Pulmonary artery endothelial cell (primary cell): Measurements from ENCODE around the gene LIPT1. TPM values are rescaled to one million over a fixed set of nuclear protein-coding genes. Genes with fewer than 3 reads are reported as not detected.
"Not testable (repeated sequence)": the region's sequence is repeated elsewhere in the genome, so short reads cannot be mapped to it uniquely, and the experiment has no call there.

Experiments used
- DNase-seq: peaks from one replicate; pipeline ENCODE4 v3.0.0-alpha.2; 2011; ENCODE audit warnings: low read depth, low spot score
- total RNA-seq: library from RNA; depleted of rRNA; stranded (reverse); fragments of >200 nt; gene quantifications from 2 replicates; pipeline ENCODE4 v1.2.3, GENCODE V29; 2014

Gene LIPT1
- total RNA-seq, 1 donor from 2014 or later, result 4.8 TPM

DNA sequence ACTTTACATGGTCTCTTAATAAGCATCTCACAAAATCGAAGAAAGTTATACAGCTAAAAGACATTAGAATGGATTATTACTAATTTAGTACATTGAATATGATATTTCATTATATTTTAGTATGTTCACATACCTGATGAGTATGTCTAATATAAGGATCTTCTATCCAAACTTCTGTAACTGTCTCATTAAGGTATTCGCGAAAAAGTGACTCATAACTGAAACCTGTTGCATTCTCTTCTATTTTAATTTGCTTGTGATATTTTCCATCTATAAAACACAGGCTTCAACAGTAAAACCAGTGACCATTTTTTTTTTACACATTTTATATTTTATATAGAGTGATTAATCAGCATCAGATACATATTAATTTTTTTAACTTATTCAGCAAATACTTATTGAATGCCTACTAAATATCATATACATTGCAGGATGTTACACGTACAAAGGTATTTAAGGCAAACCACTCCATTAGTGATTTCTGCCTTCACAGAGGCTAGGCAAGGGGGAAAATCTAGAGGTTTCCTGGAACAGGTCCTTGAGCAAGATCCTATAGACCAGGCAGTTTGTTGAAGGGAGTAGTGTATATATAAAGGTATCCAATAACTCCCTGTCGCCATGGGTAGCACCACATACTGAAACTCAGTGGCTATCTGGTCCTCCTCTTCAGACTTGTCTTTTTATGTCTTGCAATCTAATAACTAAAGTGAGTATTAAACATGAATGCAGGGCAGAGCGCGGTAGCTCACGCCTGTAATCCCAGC is 16.8 kb downstream of the LIPT1 start:
- DNase-seq, result no peak

DNA sequence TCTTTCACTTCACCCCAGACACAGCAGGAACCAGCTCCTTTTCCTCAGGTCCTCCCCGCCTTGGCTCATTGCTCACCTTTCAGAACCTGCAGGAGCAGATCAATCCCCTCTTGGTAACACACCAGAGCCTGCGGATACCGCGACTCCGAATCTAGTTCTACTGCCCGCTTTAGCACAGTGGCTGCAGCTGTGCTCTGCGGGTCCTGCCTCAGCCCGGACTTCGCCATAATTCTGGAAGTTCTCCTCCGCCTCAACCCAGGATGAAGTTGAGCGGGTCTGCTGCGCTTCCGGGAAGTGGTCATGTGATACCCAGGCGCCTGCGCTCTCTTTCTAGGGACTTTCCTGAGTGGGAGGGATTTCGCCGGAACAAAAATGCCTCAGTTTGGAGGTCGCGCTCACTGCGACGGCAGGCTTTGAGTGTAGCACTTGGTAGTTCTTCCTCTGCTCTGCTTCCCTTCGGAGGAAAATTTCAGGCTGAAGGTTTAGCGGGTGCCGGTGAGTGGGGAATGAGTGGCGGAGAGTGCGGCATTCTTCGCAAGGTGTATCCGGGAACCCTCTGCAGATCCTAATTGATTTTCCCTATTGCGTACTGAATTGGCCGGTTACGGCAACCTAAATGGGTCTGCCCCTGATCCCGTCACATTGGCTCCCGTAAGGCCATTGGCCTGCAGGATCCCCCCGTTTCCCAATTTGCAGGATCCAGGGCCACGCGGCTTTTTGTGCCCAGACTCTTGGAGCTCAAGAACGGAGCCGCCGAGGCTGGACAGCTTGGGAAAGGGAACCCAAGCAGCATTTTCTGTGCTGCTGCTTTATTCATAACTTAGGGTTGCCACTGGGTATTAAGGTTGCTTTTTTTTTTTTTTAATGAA is 26.2 kb downstream of the LIPT1 start, which contains the start of the genes MITD1 and MRPL30:
MITD1 (minus strand) TSS at position 304 of the 869 bp plus-strand sequence; CDS start at position 227, 77 bp downstream.
MRPL30 (plus strand) TSS at position 430 of the 869 bp plus-strand sequence. CDS start 5,020 bp downstream, outside the sequence.
- peak; percentile 87 for DNase-seq

DNA sequence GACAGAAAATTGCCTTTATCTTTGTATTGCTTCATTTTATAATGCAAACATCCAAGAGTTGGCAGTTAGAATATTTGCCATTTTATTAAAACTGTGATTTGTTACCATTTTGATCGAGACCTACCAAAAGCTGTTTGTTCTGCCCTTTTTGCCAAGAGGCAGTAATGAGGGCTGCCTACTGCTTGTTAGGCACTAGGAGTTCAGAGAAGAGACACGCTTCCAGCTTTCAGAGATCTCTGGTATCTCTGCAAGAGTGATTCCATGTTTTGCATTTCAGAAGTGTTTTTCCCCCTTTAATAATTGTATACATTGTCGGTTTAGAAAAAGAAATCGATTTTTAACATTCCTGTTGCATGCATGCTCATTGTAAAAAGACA is 26.8 kb downstream of the LIPT1 start:
- no peak for DNase-seq

GRCh38 chr2:99183025-99183424 is 28.3 kb downstream of the LIPT1 start:
- DNase-seq, result no peak

DNA sequence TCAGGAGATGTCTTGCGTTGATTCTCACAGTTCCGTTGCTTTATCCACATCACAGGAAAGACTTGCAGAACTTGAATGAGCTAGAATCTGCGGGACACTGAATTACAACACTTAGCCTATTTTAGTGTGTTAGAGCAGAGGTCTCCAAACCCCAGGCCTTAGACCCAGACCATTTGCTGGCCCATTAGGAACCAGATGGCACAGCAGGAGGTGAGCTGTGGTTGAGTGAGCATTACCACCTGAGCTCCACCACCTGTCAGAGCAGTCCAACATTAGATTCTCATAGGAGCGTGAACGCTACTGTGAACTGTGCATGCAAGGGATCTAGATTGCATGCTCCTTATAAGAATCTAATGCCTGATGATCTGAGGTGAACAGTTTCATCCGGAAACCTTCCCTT is 30.0 kb downstream of the LIPT1 start:
- no peak for DNase-seq

GRCh38 chr2:99187011-99187410 is 32.2 kb downstream of the LIPT1 start:
- DNase-seq, result no peak

DNA sequence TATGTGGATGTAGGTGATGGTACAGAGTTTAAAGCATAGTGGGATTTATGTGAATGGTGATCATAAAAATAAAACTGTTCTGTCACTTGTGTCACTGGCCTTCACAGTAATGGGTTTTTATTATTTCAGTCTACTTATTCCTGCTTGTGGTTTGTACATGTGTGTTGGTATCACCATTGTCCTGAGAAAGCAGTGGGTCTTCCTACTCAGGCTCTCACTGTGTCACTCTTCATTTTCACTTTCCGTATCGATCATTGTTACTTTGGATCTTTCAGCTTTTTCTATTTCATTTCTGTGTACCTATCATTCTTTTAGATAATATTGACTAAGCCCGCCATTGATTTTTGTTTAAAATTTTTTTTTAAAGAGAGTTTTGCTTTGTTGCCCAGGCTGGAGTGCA is 33.6 kb downstream of the LIPT1 start:
- DNase-seq, result no peak

DNA sequence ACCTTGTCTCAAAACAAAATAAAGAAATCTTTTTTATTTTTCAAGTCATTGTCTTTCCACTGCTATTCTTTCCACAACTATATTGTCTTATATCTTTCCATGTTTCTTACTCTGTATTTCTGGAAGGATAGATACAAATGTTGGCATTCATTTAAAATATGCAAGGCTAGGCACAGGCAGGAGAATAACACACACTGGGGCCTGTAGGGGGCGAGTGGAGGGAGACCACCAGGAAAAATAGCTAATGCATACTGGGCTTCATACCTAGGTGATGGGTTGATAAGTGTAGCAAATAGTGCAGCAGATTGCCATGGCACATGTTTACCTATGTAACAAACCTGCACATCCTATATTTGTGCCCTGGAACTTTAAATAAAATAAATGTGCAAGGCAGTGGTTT is 35.8 kb downstream of the LIPT1 start:
- no peak for DNase-seq

GRCh38 chr2:99192364-99192763 is 37.6 kb downstream of the LIPT1 start:
- not testable (repeated sequence) for DNase-seq

GRCh38 chr2:99198103-99198841 is 43.5 kb downstream of the LIPT1 start:
- no peak for DNase-seq

- no peak for DNase-seq
These were observed 45.5 kb downstream of the LIPT1 start for GRCh38 chr2:99200076-99200800.

DNA sequence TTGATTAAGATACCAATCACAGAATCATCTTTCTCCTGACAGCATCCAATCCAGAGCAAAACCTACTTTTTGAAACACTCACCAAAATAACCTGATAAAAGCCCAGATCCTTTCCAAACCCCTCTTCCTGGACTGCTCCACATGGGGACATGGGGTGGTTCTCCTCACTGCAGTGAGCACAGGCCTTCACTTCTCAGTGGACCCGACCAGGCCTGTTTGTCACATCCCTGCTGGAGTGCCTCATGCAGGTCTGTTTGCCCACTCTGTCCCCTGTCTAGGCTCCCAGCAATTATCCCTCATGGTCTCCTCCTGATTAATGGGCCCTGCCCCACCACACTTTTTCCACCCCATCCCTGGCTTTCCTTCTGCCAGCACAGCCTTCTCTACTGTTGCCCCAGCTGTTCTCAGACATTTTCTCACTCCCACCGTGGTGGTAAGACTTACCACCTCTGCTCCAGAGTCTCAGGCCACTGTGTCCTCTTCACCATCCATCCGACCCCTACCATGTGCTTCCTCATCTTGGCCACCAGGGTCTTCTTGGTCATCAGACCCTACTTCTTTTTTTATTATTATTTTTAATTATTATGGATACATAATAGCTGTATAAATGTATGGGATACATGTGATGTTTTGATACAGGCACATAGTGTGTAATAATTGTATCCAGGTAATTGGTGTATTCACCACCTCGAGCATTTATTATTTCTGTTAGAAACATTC is 47.4 kb downstream of the LIPT1 start:
- DNase-seq, result no peak

- no peak for DNase-seq
These were observed 50.7 kb downstream of the LIPT1 start for GRCh38 chr2:99205491-99205890.

Other genes with a start within 250 kb of the LIPT1 start
- 9.7 and 9.9 TPM in 2 replicates for gene CRACDL, start 218.7 kb upstream of the LIPT1 start, total RNA-seq
- gene C2orf15, start 13.3 kb upstream of the LIPT1 start, total RNA-seq, result 0.07 and 0.28 TPM in 2 replicates
- gene TSGA10, start within 50 bp of the LIPT1 start, total RNA-seq, result 1.3 and 2.4 TPM in 2 replicates
- 23.7 and 26.5 TPM in 2 replicates for gene MITD1, start 26.1 kb downstream of the LIPT1 start, total RNA-seq
- 44.5 and 48.9 TPM in 2 replicates for gene MRPL30, start 26.2 kb downstream of the LIPT1 start, total RNA-seq
- gene LYG2, start 100.7 kb downstream of the LIPT1 start, total RNA-seq, result not detected in 2 replicates
- 0.26 and 0.39 TPM in 2 replicates for gene LYG1, start 146.2 kb downstream of the LIPT1 start, total RNA-seq
- 72.6 and 82.5 TPM in 2 replicates for gene TXNDC9, start 181.4 kb downstream of the LIPT1 start, total RNA-seq
- gene EIF5B, start 182.4 kb downstream of the LIPT1 start, total RNA-seq, result 28.9 and 33.3 TPM in 2 replicates